GM12878 (cell line): ENCODE results near the gene IL10RA.

Source experiments
- BHLHE40 ChIP-seq, 2 experiments: fragments of 450-650 bp in 1 of 2; IDR thresholded peaks; 2 replicates each; pipeline ENCODE4 v1.6.1; 2011 to 2017; ENCODE audit warnings: low read depth in 2 of 2, borderline replicate concordance in 1 of 2, improper control_type of control experiment in 1 of 2, low read length in 1 of 2, mild to moderate bottlenecking in 1 of 2
- CREB1 ChIP-seq: IDR thresholded peaks from 2 replicates; pipeline ENCODE4 v1.6.1; 2012; ENCODE audit warnings: low read depth, mild to moderate bottlenecking, inconsistent platforms
- EP300 ChIP-seq, 2 experiments: fragments of 150-350 bp in 1 of 2; IDR thresholded peaks; 2 replicates each; pipeline ENCODE4 v1.6.1; 2011 to 2012; ENCODE audit warnings: low read depth in 2 of 2, low read length in 2 of 2, borderline replicate concordance in 1 of 2, improper control_type of control experiment in 1 of 2, inconsistent platforms in 1 of 2; ENCODE audit not compliant: control insufficient read depth in 1 of 2
- EZH2 ChIP-seq: IDR thresholded peaks from 2 replicates; pipeline ENCODE4 v1.6.1; 2012; ENCODE audit warnings: low read depth, mild to moderate bottlenecking, control low read depth, inconsistent platforms, low read length, borderline replicate concordance; ENCODE audit not compliant: control insufficient read depth
- NKRF ChIP-seq: fragments of 450-650 bp; conservative IDR thresholded peaks from 2 replicates; pipeline ENCODE4 v1.6.1; 2017; ENCODE audit warnings: mild to moderate bottlenecking, moderate library complexity
- POLR2AphosphoS5 ChIP-seq: IDR thresholded peaks from 2 replicates; pipeline ENCODE4 v1.6.1; 2011; ENCODE audit warnings: mild to moderate bottlenecking, low read length, inconsistent platforms

- TF ChIP-seq BHLHE40 (IDR thresholded peaks at IDR 0.05; ENCODE audit: borderline replicate concordance in 1 of 2, low read depth in 2 of 2, low read length in 1 of 2) (no peak), POLR2AphosphoS5 (no peak), NKRF (no peak), EP300 (IDR thresholded peaks at IDR 0.05; ENCODE audit: borderline replicate concordance in 1 of 2, control insufficient read depth in 1 of 2, low read depth in 2 of 2, low read length in 2 of 2) (no peak), EZH2 (no peak), CREB1 (no peak)
These were observed 14.1 kb downstream of the IL10RA start for GRCh38 chr11:118000067-118000849.
